ENCODE results near the gene MKX.

GRCh38 chr10:27794157-27794556 is 48.5 kb upstream of the MKX start:
- TF ChIP-seq CTCF (IDR thresholded peaks at IDR 0.05) (no peak), EZH2 (IDR thresholded peaks at IDR 0.05; ENCODE audit: borderline replicate concordance, insufficient read depth, low read depth, low read length, poor library complexity, severe bottlenecking) (no peak)

Data from B cell (primary cell).